Mucosa of descending colon (tissue), 3 donors: ENCODE results near the gene HECTD1. TPM values are rescaled to one million over a fixed set of nuclear protein-coding genes. Genes with fewer than 3 reads are reported as not detected.

ENCODE experiments used
- ATAC-seq: fragments of 200-7000 bp; cut with Tn5 transposase; one replicate; pipeline ENCODE4 v1.9.1; 2020; ENCODE audit warnings: mild to moderate bottlenecking, moderate library complexity
- DNase-seq, 3 donors: peaks; one replicate each; pipeline ENCODE4 v3.0.0-alpha.2; 2020
- H3K36me3 ChIP-seq: fragments of 200-600 bp; one replicate; pipeline ENCODE4 v1.8.0; 2021; ENCODE audit warnings: low read depth, mild to moderate bottlenecking
- H3K4me1 ChIP-seq: fragments of 200-600 bp; one replicate; pipeline ENCODE4 v1.8.0; 2021; ENCODE audit warnings: low read depth, mild to moderate bottlenecking
- H3K4me3 ChIP-seq: fragments of 200-600 bp; one replicate; pipeline ENCODE4 v1.8.0; 2021; ENCODE audit warnings: mild to moderate bottlenecking
- H3K9me3 ChIP-seq: fragments of 200-600 bp; one replicate; pipeline ENCODE4 v1.8.0; 2021; ENCODE audit warnings: mild to moderate bottlenecking
- CTCF ChIP-seq: fragments of 200-600 bp; IDR thresholded peaks from one replicate; pipeline ENCODE4 v1.8.0; 2022; ENCODE audit warnings: antibody characterized with exemption, mild to moderate bottlenecking
- intact Hi-C, 2 donors: fragments of 100-400 bp; cut with DNase I in 1 of 2; cut with micrococcal nuclease in 1 of 2; formaldehyde crosslinking; loops; one replicate each; pipeline versions ENCODE4 v1.11.0 to v1.11.1; 2022; cut with DNase I, micrococcal nuclease
- total RNA-seq, 3 donors: library from RNA; stranded (reverse); fragmentation: NEBNext Ultra II Directional in 2 of 3; extraction: Animal tissue kit (Norgen Biotek cat#: 25700) in 2 of 3; gene quantifications; one replicate each; pipeline versions ENCODE4 v1.2.1 to v1.2.4, GENCODE V29; 2021 to 2023
- donor health status: DM: no; HTN: no; CAD: no; lungs with moderate emphysema.
- donor health status: DM: no; HTN: no; CAD: no.
- donor health status: DM: no; HTN: yes; CAD: no.

Gene HECTD1
- total RNA-seq, 3 donors from 2014 or later = 124 to 160 (median 140) TPM

- H3K9me3 ChIP-seq = no peaks in the 10 kb centered on the region
- ATAC-seq (no peak), DNase-seq (peak in 1 of 3 donors; percentile 48)
- peaks cover 14% of the 10 kb centered on the region for H3K4me1 ChIP-seq
- H3K4me3 ChIP-seq = peak overlapping the region; percentile 95
- TF ChIP-seq CTCF = no peak
- peaks cover 3% of the 10 kb centered on the region for H3K36me3 ChIP-seq
- intact Hi-C loops = no loop called here
Measured at GRCh38 chr14:31208546-31209424, 1.2 kb upstream of the HECTD1 start.

- DNase-seq = peak in 1 of 3 donors; percentile 93
- H3K36me3 ChIP-seq = peaks cover 3% of the 10 kb centered on the region
- H3K4me3 ChIP-seq = peak overlapping the region; percentile 95
- peaks cover 14% of the 10 kb centered on the region for H3K4me1 ChIP-seq
- TF ChIP-seq CTCF = no peak
- H3K9me3 ChIP-seq = no peaks in the 10 kb centered on the region
- intact Hi-C loops = no loop called here
- ATAC-seq = peak; percentile 75
Measured at GRCh38 chr14:31207287-31207754, 272 bp downstream of the HECTD1 start.

GRCh38 chr14:31206536-31207286, 882 bp downstream of the HECTD1 start:
- intact Hi-C loops = no loop called here

GRCh38 chr14:31205681-31206535, 1.7 kb downstream of the HECTD1 start:
- DNase-seq (peak in 1 of 3 donors; percentile 18), ATAC-seq (no peak)
- Histone ChIP-seq H3K9me3 (no peaks in the 10 kb centered on the region), H3K36me3 (peaks cover 3% of the 10 kb centered on the region), H3K4me3 (peak overlapping the region; percentile 0), H3K4me1 (peaks cover 14% of the 10 kb centered on the region)
- TF ChIP-seq CTCF = no peak
- intact Hi-C loops = no loop called here

More at GRCh38 chr14:31206536-31207286, 882 bp downstream of the HECTD1 start:
- H3K9me3 ChIP-seq = no peaks in the 10 kb centered on the region
- DNase-seq = peak; percentile 51 to 73 (median 66)
- peak overlapping the region; percentile 95 for H3K4me3 ChIP-seq
- peak; percentile 34 for ATAC-seq
- peaks cover 14% of the 10 kb centered on the region for H3K4me1 ChIP-seq
- no peak for TF ChIP-seq CTCF
- peaks cover 3% of the 10 kb centered on the region for H3K36me3 ChIP-seq
